Colonic mucosa (tissue), 4 donors: Measurements from ENCODE around the gene CCDC71. TPM values are rescaled to one million over a fixed set of nuclear protein-coding genes. Genes with fewer than 3 reads are reported as not detected.
A peak's percentile ranks its signal among the peaks of the same experiment; 100 is the strongest.

ENCODE experiments used
- DNase-seq: peaks from one replicate; pipeline ENCODE4 v3.0.0-alpha.2; 2020
- H3K27ac ChIP-seq: fragments of 200-600 bp; one replicate; pipeline ENCODE4 v1.8.0; 2021
- H3K27me3 ChIP-seq: fragments of 200-600 bp; one replicate; pipeline ENCODE4 v1.8.0; 2021
- H3K36me3 ChIP-seq: fragments of 200-600 bp; one replicate; pipeline ENCODE4 v1.8.0; 2021
- H3K4me1 ChIP-seq: fragments of 200-600 bp; one replicate; pipeline ENCODE4 v1.8.0; 2021; ENCODE audit warnings: mild to moderate bottlenecking
- H3K4me3 ChIP-seq: fragments of 200-600 bp; one replicate; pipeline ENCODE4 v1.8.0; 2021
- H3K9ac ChIP-seq, 2 donors: one replicate each; pipeline ENCODE4 v1.7.0; 2013; ENCODE audit warnings: control low read depth in 2 of 2, low read depth in 2 of 2, low read length in 2 of 2
- H3K9me3 ChIP-seq: fragments of 200-600 bp; one replicate; pipeline ENCODE4 v1.8.0; 2021
- CTCF ChIP-seq: fragments of 200-600 bp; IDR thresholded peaks from one replicate; pipeline ENCODE4 v1.8.0; 2022; ENCODE audit warnings: antibody characterized with exemption, mild to moderate bottlenecking
- intact Hi-C: fragments of 100-400 bp; cut with DNase I; formaldehyde crosslinking; loops from one replicate; pipeline ENCODE4 v1.14.1; 2022
- total RNA-seq, 2 donors: library from RNA; stranded (reverse); fragmentation: NEBNext Ultra II Directional in 1 of 2; extraction: Animal tissue kit (Norgen Biotek cat#: 25700) in 1 of 2; gene quantifications; one replicate each; pipeline ENCODE4 v1.2.1, GENCODE V29; 2021
- donor health status: healthy.
- donor health status: DM: no; HTN: no; CAD: no.
- donor health status: DM: no; HTN: no; CAD: no.

Gene CCDC71
- total RNA-seq, 2 donors from 2014 or later = 17.8 to 22.6 TPM

GRCh38 chr3:49170744-49171118, 4.6 kb upstream of the CCDC71 start:
- DNase-seq = no peak
- intact Hi-C loops = loop anchor here (5.0 kb wide), 1 partner anchor 107 kb away; the partner anchor contains the start of gene C3orf62
- peak overlapping the region; percentile 53 for H3K27ac ChIP-seq
- H3K27me3 ChIP-seq = no peaks in the 10 kb centered on the region
- no peak for TF ChIP-seq CTCF
- no peaks in the 10 kb centered on the region for H3K36me3 ChIP-seq
- H3K4me1 ChIP-seq = no peaks in the 10 kb centered on the region
- H3K9me3 ChIP-seq = no peaks in the 10 kb centered on the region
- peak overlapping the region; percentile 57 for H3K4me3 ChIP-seq
- H3K9ac ChIP-seq = peak overlapping the region; percentile 72 to 95

GRCh38 chr3:49166752-49167556, 823 bp upstream of the CCDC71 start:
- H3K4me1 ChIP-seq = peaks cover 3% of the 10 kb centered on the region
- H3K27me3 ChIP-seq = no peaks in the 10 kb centered on the region
- no peaks in the 10 kb centered on the region for H3K36me3 ChIP-seq
- no peak for TF ChIP-seq CTCF
- no peak overlapping the region for H3K27ac ChIP-seq
- no peak for DNase-seq
- H3K9ac ChIP-seq = peak overlapping the region; percentile 67 to 68
- intact Hi-C loops = no loop called here
- peak overlapping the region; percentile 93 for H3K4me3 ChIP-seq
- no peaks in the 10 kb centered on the region for H3K9me3 ChIP-seq

GRCh38 chr3:49164983-49165720, 979 bp downstream of the CCDC71 start:
- Histone ChIP-seq H3K9me3 (no peaks in the 10 kb centered on the region), H3K27ac (peak overlapping the region; percentile 74), H3K4me1 (peaks cover 3% of the 10 kb centered on the region), H3K4me3 (peak overlapping the region; percentile 93), H3K36me3 (no peaks in the 10 kb centered on the region), H3K9ac (peak overlapping the region; percentile 67 to 68), H3K27me3 (no peaks in the 10 kb centered on the region)
- intact Hi-C loops = no loop called here
- no peak for TF ChIP-seq CTCF
- DNase-seq = no peak

- Histone ChIP-seq H3K4me3 (no peak overlapping the region), H3K4me1 (peaks cover 3% of the 10 kb centered on the region), H3K27me3 (no peaks in the 10 kb centered on the region), H3K27ac (no peak overlapping the region), H3K9ac (no peak overlapping the region), H3K36me3 (no peaks in the 10 kb centered on the region), H3K9me3 (no peaks in the 10 kb centered on the region)
- no peak for DNase-seq
- intact Hi-C loops = no loop called here
- no peak for TF ChIP-seq CTCF
Measured at GRCh38 chr3:49163609-49164008, 2.5 kb downstream of the CCDC71 start.

GRCh38 chr3:49162751-49163419, 3.2 kb downstream of the CCDC71 start:
- intact Hi-C loops = no loop called here
- H3K27me3 ChIP-seq = no peaks in the 10 kb centered on the region
- H3K9ac ChIP-seq = no peak overlapping the region
- no peak overlapping the region for H3K4me3 ChIP-seq
- H3K4me1 ChIP-seq = peaks cover 3% of the 10 kb centered on the region
- no peak overlapping the region for H3K27ac ChIP-seq
- DNase-seq = no peak
- H3K36me3 ChIP-seq = no peaks in the 10 kb centered on the region
- H3K9me3 ChIP-seq = no peaks in the 10 kb centered on the region
- TF ChIP-seq CTCF = no peak
